H1 (cell line): Measurements from ENCODE around the gene CALU.

ENCODE experiments used
- POLR2A ChIP-seq, 2 experiments: IDR thresholded peaks; 1 replicate in 1 of 2; 2 replicates in 1 of 2; pipeline ENCODE4 v1.6.1; 2011; ENCODE audit warnings: low read depth in 2 of 2, low read length in 2 of 2, mild to moderate bottlenecking in 2 of 2; ENCODE audit errors: control extremely low read depth in 1 of 2
- RAD21 ChIP-seq, 2 experiments: IDR thresholded peaks in 1 of 2; conservative IDR thresholded peaks in 1 of 2; 2 replicates each; pipeline ENCODE4 v1.6.1; 2011; ENCODE audit warnings: low read depth in 2 of 2, low read length in 2 of 2, improper control_type of control experiment in 1 of 2, inconsistent platforms in 1 of 2, mild to moderate bottlenecking in 1 of 2, moderate library complexity in 1 of 2
- TAF1 ChIP-seq: IDR thresholded peaks from 2 replicates; pipeline ENCODE4 v1.6.1; 2011; ENCODE audit warnings: mild to moderate bottlenecking, low read depth, low read length

GRCh38 chr7:128708824-128709223 is 30.3 kb upstream of the CALU start:
- peak in 1 of 2 experiments; percentile 73; a peak in 2 of 3 replicates for TF ChIP-seq POLR2A (IDR thresholded peaks at IDR 0.05; ENCODE audit: control extremely low read depth in 1 of 2, low read depth in 2 of 2, low read length in 2 of 2)
- peak; percentile 55; the same call in 1 of the 2 replicates for TF ChIP-seq TAF1
- no peak for TF ChIP-seq RAD21 (IDR thresholded peaks at IDR 0.05 in 1 of 2, conservative IDR thresholded peaks at IDR 0.05 in 1 of 2; ENCODE audit: low read depth in 2 of 2, low read length in 2 of 2)
